Activated T-cell treated with anti-CD3 and anti-CD28 coated beads for 4 hours (primary cell): ENCODE results near the gene STING1.

Source experiments
- DNase-seq: peaks from one replicate; pipeline ENCODE4 v3.0.0-alpha.2; 2020

The STING1 gene

GRCh38 chr5:139435676-139436075 is 46.9 kb downstream of the STING1 start:
- no peak for DNase-seq

GRCh38 chr5:139431706-139432105 is 50.9 kb downstream of the STING1 start:
- no peak for DNase-seq

- DNase-seq: no peak
Measured at GRCh38 chr5:139430015-139430414, 52.5 kb downstream of the STING1 start.

DNA sequence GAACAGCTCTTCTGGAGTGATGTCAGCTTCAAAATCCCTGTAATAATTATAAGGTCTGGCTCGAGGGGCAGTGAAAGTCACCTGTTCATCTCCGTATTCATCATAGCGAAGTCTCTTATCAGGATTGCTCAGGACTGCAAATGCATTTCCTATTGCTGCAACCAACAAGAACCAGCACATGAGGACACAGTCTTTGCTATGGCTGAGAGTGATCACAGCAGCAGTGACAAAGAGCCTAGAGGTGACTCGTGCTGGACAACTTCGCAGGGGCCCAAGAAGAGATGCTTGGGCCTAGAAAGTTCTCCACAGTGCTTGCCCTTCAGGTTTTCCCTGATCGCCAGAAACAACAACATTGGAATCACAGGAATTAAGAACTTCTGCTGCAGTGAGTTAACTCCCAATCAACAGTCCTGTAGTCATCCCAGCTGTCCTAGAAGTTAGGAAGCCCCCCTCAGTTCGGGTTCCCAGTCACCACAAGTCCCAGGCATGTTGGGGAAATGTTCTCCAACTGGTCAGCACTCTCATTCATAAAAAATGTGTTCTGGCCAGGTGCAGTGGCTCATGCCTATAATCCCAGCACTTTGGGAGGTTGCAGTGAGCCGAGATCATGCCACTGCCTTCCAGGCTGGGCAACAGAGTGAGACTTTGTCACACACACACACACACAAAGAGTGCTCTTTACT is 56.2 kb downstream of the STING1 start:
- DNase-seq: no peak
